Stomach (tissue), 4 donors: Measurements from ENCODE around the gene ITK.

ENCODE experiments used
- CTCF ChIP-seq, 7 experiments: fragments of 450-650 bp in 4 of 7; fragments of 200-600 bp in 3 of 7; sonication (generic) in 3 of 7; IDR thresholded peaks; one replicate each; pipeline ENCODE4 v1.5.1; 2016 to 2019; ENCODE audit warnings: antibody characterized with exemption in 7 of 7, control low read depth in 2 of 7, mild to moderate bottlenecking in 1 of 7
- POLR2AphosphoS5 ChIP-seq, 3 donors: sonication (generic); formaldehyde crosslinking; IDR thresholded peaks; one replicate each; pipeline ENCODE4 v1.6.1; 2016; ENCODE audit warnings: antibody characterized with exemption in 3 of 3

- TF ChIP-seq CTCF (IDR thresholded peaks at IDR 0.05) (no peak), POLR2AphosphoS5 (IDR thresholded peaks at IDR 0.05) (no peak)
Observed at GRCh38 chr5:157201857-157202256, 21.2 kb downstream of the ITK start.
